ENCODE data around the gene ZNF318.

DNA sequence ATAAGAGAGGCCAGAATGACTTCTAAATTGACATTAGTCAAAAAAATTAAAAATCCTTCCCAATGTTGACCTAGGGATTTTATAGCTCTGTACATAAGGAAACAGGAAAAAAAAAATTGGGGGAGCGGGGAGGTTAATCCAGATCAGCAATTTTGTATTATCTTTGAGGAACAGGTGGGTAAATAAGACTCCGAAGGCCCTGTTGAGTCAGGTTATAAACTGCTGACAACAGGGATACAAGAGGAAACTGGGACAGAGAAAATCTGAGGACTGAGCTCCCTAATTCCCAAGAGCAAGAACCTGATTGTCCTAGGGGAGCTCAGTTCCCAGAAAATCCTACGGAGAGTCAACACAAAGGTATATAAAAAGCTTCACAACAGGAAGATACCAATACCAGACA is 34.0 kb downstream of the ZNF318 start:
- TF ChIP-seq, protein P1, sequence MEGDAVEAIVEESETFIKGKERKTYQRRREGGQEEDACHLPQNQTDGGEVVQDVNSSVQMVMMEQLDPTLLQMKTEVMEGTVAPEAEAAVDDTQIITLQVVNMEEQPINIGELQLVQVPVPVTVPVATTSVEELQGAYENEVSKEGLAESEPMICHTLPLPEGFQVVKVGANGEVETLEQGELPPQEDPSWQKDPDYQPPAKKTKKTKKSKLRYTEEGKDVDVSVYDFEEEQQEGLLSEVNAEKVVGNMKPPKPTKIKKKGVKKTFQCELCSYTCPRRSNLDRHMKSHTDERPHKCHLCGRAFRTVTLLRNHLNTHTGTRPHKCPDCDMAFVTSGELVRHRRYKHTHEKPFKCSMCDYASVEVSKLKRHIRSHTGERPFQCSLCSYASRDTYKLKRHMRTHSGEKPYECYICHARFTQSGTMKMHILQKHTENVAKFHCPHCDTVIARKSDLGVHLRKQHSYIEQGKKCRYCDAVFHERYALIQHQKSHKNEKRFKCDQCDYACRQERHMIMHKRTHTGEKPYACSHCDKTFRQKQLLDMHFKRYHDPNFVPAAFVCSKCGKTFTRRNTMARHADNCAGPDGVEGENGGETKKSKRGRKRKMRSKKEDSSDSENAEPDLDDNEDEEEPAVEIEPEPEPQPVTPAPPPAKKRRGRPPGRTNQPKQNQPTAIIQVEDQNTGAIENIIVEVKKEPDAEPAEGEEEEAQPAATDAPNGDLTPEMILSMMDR (conservative IDR thresholded peaks at IDR 0.05 in 1 of 2, IDR thresholded peaks at IDR 0.05 in 1 of 2; ENCODE audit: extremely low read depth in 1 of 2, insufficient read depth in 1 of 2, low read depth in 1 of 2, low read length in 2 of 2), result no peak
- no peak for TF ChIP-seq EZH2 (IDR thresholded peaks at IDR 0.05; ENCODE audit: borderline replicate concordance, low read length)

Measured in mammary epithelial cell (primary cell).